CD14-positive monocyte (primary cell): ENCODE data around the gene SYNDIG1. TPM values are rescaled to one million over a fixed set of nuclear protein-coding genes. Genes with fewer than 3 reads are reported as not detected.

Experiments used
- DNase-seq, 3 donors: peaks; one replicate each; pipeline ENCODE4 v3.0.0-alpha.2; 2011 to 2022
- H2AFZ ChIP-seq: 2 replicates; pipeline ENCODE4 v1.6.0; 2012; ENCODE audit warnings: mild to moderate bottlenecking, low read depth, low read length, inconsistent platforms; ENCODE audit not compliant: insufficient read depth, poor library complexity, severe bottlenecking
- H3K27ac ChIP-seq, 2 donors: 1 replicate in 1 of 2; 2 replicates in 1 of 2; pipeline ENCODE4 v1.5.1; 2012 to 2013; ENCODE audit warnings: low read length in 2 of 2, control low read depth in 1 of 2, inconsistent platforms in 1 of 2, low read depth in 1 of 2, mild to moderate bottlenecking in 1 of 2
- H3K27me3 ChIP-seq, 2 donors: one replicate each; pipeline versions ENCODE4 v1.6.0 to v1.6.1; 2011 to 2013; ENCODE audit warnings: low read length in 2 of 2; ENCODE audit not compliant: control insufficient read depth in 2 of 2, insufficient read depth in 2 of 2
- H3K36me3 ChIP-seq, 2 donors: replicated peaks in 1 of 2; 1 replicate in 1 of 2; 2 replicates in 1 of 2; pipeline versions ENCODE4 v1.5.1 to v1.6.1; 2012 to 2013; ENCODE audit warnings: low read length in 2 of 2, control low read depth in 1 of 2, inconsistent platforms in 1 of 2, mild to moderate bottlenecking in 1 of 2; ENCODE audit not compliant: insufficient read depth in 2 of 2, control insufficient read depth in 1 of 2
- H3K4me1 ChIP-seq, 2 donors: 1 replicate in 1 of 2; 2 replicates in 1 of 2; pipeline versions ENCODE4 v1.5.1 to v1.6.1; 2012 to 2013; ENCODE audit warnings: low read length in 2 of 2, control low read depth in 1 of 2, inconsistent platforms in 1 of 2, mild to moderate bottlenecking in 1 of 2, moderate library complexity in 1 of 2; ENCODE audit not compliant: insufficient read depth in 2 of 2, control insufficient read depth in 1 of 2
- H3K4me2 ChIP-seq: replicated peaks from 2 replicates; pipeline ENCODE3; 2012; ENCODE audit warnings: low read length, moderate library complexity, mild to moderate bottlenecking; ENCODE audit not compliant: poor library complexity, severe bottlenecking; ENCODE audit errors: extremely low read depth
- H3K4me3 ChIP-seq, 3 experiments: fragments of 200-600 bp in 1 of 3; sonication (generic) in 1 of 3; replicated peaks in 1 of 3; 1 replicate in 2 of 3; 2 replicates in 1 of 3; pipeline ENCODE4 v1.5.1; 2011 to 2013; ENCODE audit warnings: low read length in 3 of 3, mild to moderate bottlenecking in 3 of 3, control low read depth in 2 of 3, low read depth in 2 of 3, inconsistent platforms in 1 of 3, moderate library complexity in 1 of 3
- H3K79me2 ChIP-seq: 2 replicates; pipeline ENCODE4 v1.6.0; 2012; ENCODE audit warnings: mild to moderate bottlenecking, control low read depth, inconsistent platforms, low read length, moderate library complexity; ENCODE audit not compliant: insufficient read depth
- H3K9ac ChIP-seq: 2 replicates; pipeline ENCODE4 v1.6.0; 2017; ENCODE audit warnings: low read length, mild to moderate bottlenecking; ENCODE audit not compliant: insufficient read depth, poor library complexity, severe bottlenecking
- H3K9me3 ChIP-seq, 2 donors: replicated peaks in 1 of 2; 1 replicate in 1 of 2; 2 replicates in 1 of 2; pipeline versions ENCODE4 v1.5.1 to v1.6.1; 2012 to 2013; ENCODE audit warnings: low read length in 2 of 2, control low read depth in 1 of 2; ENCODE audit not compliant: control insufficient read depth in 1 of 2, insufficient read depth in 1 of 2
- H4K20me1 ChIP-seq: 2 replicates; pipeline ENCODE4 v1.6.0; 2012; ENCODE audit warnings: mild to moderate bottlenecking, low read length, control low read depth, moderate library complexity; ENCODE audit not compliant: insufficient read depth
- H3K27ac Mint-ChIP-seq, 7 donors: one replicate each; pipeline ENCODE4 v1.8.0; 2020; ENCODE audit warnings: mild to moderate bottlenecking in 7 of 7, mixed read lengths in 7 of 7, moderate library complexity in 6 of 7, inconsistent platforms in 2 of 7
- H3K27me3 Mint-ChIP-seq, 3 donors: one replicate each; pipeline ENCODE4 v1.8.0; 2021 to 2022; ENCODE audit warnings: low read depth in 3 of 3, mild to moderate bottlenecking in 3 of 3, mixed read lengths in 3 of 3, moderate library complexity in 3 of 3, inconsistent platforms in 1 of 3
- H3K36me3 Mint-ChIP-seq, 2 donors: one replicate each; pipeline ENCODE4 v1.8.0; 2020; ENCODE audit warnings: mixed read lengths in 2 of 2, inconsistent platforms in 1 of 2, mild to moderate bottlenecking in 1 of 2
- H3K4me1 Mint-ChIP-seq: one replicate; pipeline ENCODE4 v1.8.0; 2020; ENCODE audit warnings: mild to moderate bottlenecking, mixed read lengths
- H3K4me3 Mint-ChIP-seq, 2 donors: one replicate each; pipeline ENCODE4 v1.8.0; 2020; ENCODE audit warnings: mild to moderate bottlenecking in 2 of 2, mixed read lengths in 2 of 2, moderate library complexity in 1 of 2
- H3K9me3 Mint-ChIP-seq, 7 donors: one replicate each; pipeline ENCODE4 v1.8.0; 2020 to 2022; ENCODE audit warnings: mixed read lengths in 7 of 7, mild to moderate bottlenecking in 6 of 7, moderate library complexity in 6 of 7, inconsistent platforms in 2 of 7
- CTCF ChIP-seq: fragments of 200-600 bp; IDR thresholded peaks from one replicate; pipeline ENCODE4 v1.8.0; 2022; ENCODE audit warnings: antibody characterized with exemption, mild to moderate bottlenecking
- WGBS: methylation state at CpG from one replicate; pipeline ENCODE4 v1.1.5; 2013; ENCODE audit warnings: missing lambda C conversion rate; ENCODE audit not compliant: insufficient coverage; 5-methylcytosine and 5-hydroxymethylcytosine counted together
- intact Hi-C, 2 donors: fragments of 100-400 bp; cut with micrococcal nuclease; formaldehyde crosslinking; loops; one replicate each; pipeline versions ENCODE4 v1.15.0 to v1.15.1; 2023
- polyA plus RNA-seq, 3 donors: library from polyadenylated mRNA; depleted of rRNA in 1 of 3; unstranded in 2 of 3; stranded (reverse) in 1 of 3; fragments of 300-500 nt in 2 of 3; fragments of >200 nt in 1 of 3; fragmentation: Illumina TruSeq in 2 of 3; gene quantifications; 1 replicate in 2 of 3; 2 replicates in 1 of 3; pipeline ENCODE4 v1.2.3, GENCODE V29; 2012 to 2021

Gene SYNDIG1
- polyA plus RNA-seq, 3 donors = not detected

- no peak overlapping the region for H3K9ac ChIP-seq
- H3K27me3 Mint-ChIP-seq = peaks cover 0 to 4% (median 1%) of the 10 kb centered on the region in 3 donors
Observed at GRCh38 chr20:24488064-24488799, 18.8 kb downstream of the SYNDIG1 start.

GRCh38 chr20:24488800-24489175 lies 19.4 kb downstream of the SYNDIG1 start:
- no peak for TF ChIP-seq CTCF
- DNase-seq = no peak
- WGBS = 90% methylated on average over 5 of the region's 6 CpGs

More at GRCh38 chr20:24488064-24488799, 18.8 kb downstream of the SYNDIG1 start:
- H3K4me1 ChIP-seq = no peaks in the 10 kb centered on the region
- H3K36me3 ChIP-seq = no peaks in the 10 kb centered on the region
- Mint-ChIP-seq H3K9me3 (peaks cover 0 to 4% (median 0%) of the 10 kb centered on the region in 7 donors), H3K27ac (no peak overlapping the region), H3K4me3 (no peak overlapping the region), H3K36me3 (no peaks in the 10 kb centered on the region), H3K4me1 (no peaks in the 10 kb centered on the region)
- intact Hi-C loops = no loop called here
- WGBS = 99% methylated on average over 8 of the region's 11 CpGs
- no peak overlapping the region for H3K4me3 ChIP-seq
- H4K20me1 ChIP-seq = no peaks in the 10 kb centered on the region
- H3K4me2 ChIP-seq = no peak overlapping the region
- no peaks in the 10 kb centered on the region for H3K79me2 ChIP-seq
- H3K27me3 ChIP-seq = no peaks in the 10 kb centered on the region
- H3K9me3 ChIP-seq = no peaks in the 10 kb centered on the region
- H2AFZ ChIP-seq = no peak overlapping the region
- no peak for DNase-seq
- no peak overlapping the region for H3K27ac ChIP-seq
- no peak for TF ChIP-seq CTCF

More at GRCh38 chr20:24488800-24489175, 19.4 kb downstream of the SYNDIG1 start:
- H3K9me3 ChIP-seq = no peaks in the 10 kb centered on the region
- H3K27ac Mint-ChIP-seq = no peak overlapping the region
- no peak overlapping the region for H3K4me3 Mint-ChIP-seq
- no peaks in the 10 kb centered on the region for H3K4me1 ChIP-seq
- no peak overlapping the region for H3K4me2 ChIP-seq
- no peaks in the 10 kb centered on the region for H4K20me1 ChIP-seq
- no peaks in the 10 kb centered on the region for H3K27me3 ChIP-seq
- H3K9me3 Mint-ChIP-seq = peaks cover 0 to 4% (median 0%) of the 10 kb centered on the region in 7 donors
- no peaks in the 10 kb centered on the region for H3K79me2 ChIP-seq
- H3K36me3 Mint-ChIP-seq = no peaks in the 10 kb centered on the region
- H3K27me3 Mint-ChIP-seq = peaks cover 1 to 3% (median 3%) of the 10 kb centered on the region in 3 donors
- H3K4me1 Mint-ChIP-seq = no peaks in the 10 kb centered on the region
- no peak overlapping the region for H3K27ac ChIP-seq
- no peak overlapping the region for H3K9ac ChIP-seq
- no peak overlapping the region for H3K4me3 ChIP-seq
- H3K36me3 ChIP-seq = no peaks in the 10 kb centered on the region
- H2AFZ ChIP-seq = no peak overlapping the region
- intact Hi-C loops = no loop called here
